BLaER1 treated with 17β-estradiol and CSF1 and Interleukin-3, amounts not matched to agents 10 nM and 100 nM (cell line): Measurements from ENCODE around the gene GAR1.

ENCODE experiments used
- H3K27ac ChIP-seq, 11 experiments: shearing (Covaris generic); formaldehyde crosslinking; 2 replicates each; pipeline ENCODE4 v1.8.1; 2022
- H3K27me3 ChIP-seq, 11 experiments: shearing (Covaris generic); formaldehyde crosslinking; 2 replicates each; pipeline ENCODE4 v1.8.1; 2022
- H3K36me3 ChIP-seq, 11 experiments: shearing (Covaris generic); formaldehyde crosslinking; 2 replicates each; pipeline ENCODE4 v1.8.1; 2022
- H3K4me1 ChIP-seq, 10 experiments: shearing (Covaris generic); formaldehyde crosslinking; 2 replicates each; pipeline ENCODE4 v1.8.1; 2022
- H3K4me2 ChIP-seq, 11 experiments: shearing (Covaris generic); formaldehyde crosslinking; 2 replicates each; pipeline ENCODE4 v1.8.1; 2022
- H3K4me3 ChIP-seq, 10 experiments: shearing (Covaris generic); formaldehyde crosslinking; 2 replicates each; pipeline ENCODE4 v1.8.1; 2022
- H3K9ac ChIP-seq, 11 experiments: shearing (Covaris generic); formaldehyde crosslinking; 2 replicates each; pipeline ENCODE4 v1.8.1; 2022
- H3K9me3 ChIP-seq, 11 experiments: shearing (Covaris generic); formaldehyde crosslinking; replicated peaks in 1 of 11; 2 replicates each; pipeline ENCODE4 v1.8.1; 2022
- H4K20me1 ChIP-seq, 11 experiments: shearing (Covaris generic); formaldehyde crosslinking; 2 replicates each; pipeline ENCODE4 v1.8.1; 2022
- Cebpa-rat ChIP-seq, 11 experiments: shearing (Covaris generic); IDR thresholded peaks; 2 replicates each; pipeline ENCODE4 v1.8.1; 2022

GAR1 gene

DNA sequence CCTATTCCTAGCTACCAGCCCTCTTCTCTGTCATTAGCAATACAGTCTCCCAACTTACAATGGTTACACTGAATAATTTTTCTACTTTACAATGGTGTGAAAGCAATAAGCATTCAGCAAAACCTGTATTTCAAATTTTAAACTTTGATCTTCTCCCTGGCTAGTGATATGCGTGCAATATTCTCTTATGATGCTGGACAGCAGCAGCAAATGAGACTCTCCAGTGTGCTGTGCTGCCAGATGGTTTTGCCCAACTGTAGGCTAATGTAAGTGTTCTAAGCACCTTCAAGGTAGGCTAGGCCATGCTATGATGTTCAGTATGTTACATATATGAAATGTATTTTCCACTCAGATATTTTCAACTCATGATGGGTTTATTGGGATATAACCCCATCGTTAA lies 5.9 kb upstream of the GAR1 start:
- H3K27me3 ChIP-seq, result no peaks in the 10 kb centered on the region
- H3K4me3 ChIP-seq, result no peak overlapping the region
- H3K4me1 ChIP-seq, result peaks cover 3 to 8% (median 5%) of the 10 kb centered on the region in 10 experiments; a peak in 15 of 20 replicates
- no peak for TF ChIP-seq Cebpa-rat (IDR thresholded peaks at IDR 0.05)
- H3K4me2 ChIP-seq, result no peak overlapping the region
- no peak overlapping the region for H3K9ac ChIP-seq
- no peaks in the 10 kb centered on the region for H3K9me3 ChIP-seq
- H4K20me1 ChIP-seq, result no peaks in the 10 kb centered on the region
- H3K36me3 ChIP-seq, result no peaks in the 10 kb centered on the region
- no peak overlapping the region for H3K27ac ChIP-seq

- Histone ChIP-seq H4K20me1 (no peaks in the 10 kb centered on the region), H3K27me3 (no peaks in the 10 kb centered on the region), H3K9me3 (no peaks in the 10 kb centered on the region), H3K4me2 (no peak overlapping the region), H3K4me1 (peaks cover 7 to 10% (median 8%) of the 10 kb centered on the region in 10 experiments; a peak in 14 of 20 replicates), H3K4me3 (no peak overlapping the region), H3K27ac (no peak overlapping the region), H3K36me3 (no peaks in the 10 kb centered on the region), H3K9ac (no peak overlapping the region)
- TF ChIP-seq Cebpa-rat (IDR thresholded peaks at IDR 0.05), result no peak
Observed at GRCh38 chr4:109810552-109811387, 4.8 kb upstream of the GAR1 start.

- no peaks in the 10 kb centered on the region for H4K20me1 ChIP-seq
- no peak overlapping the region for H3K4me2 ChIP-seq
- peaks cover 11 to 16% (median 13%) of the 10 kb centered on the region in 10 experiments for H3K4me1 ChIP-seq
- no peak for TF ChIP-seq Cebpa-rat (IDR thresholded peaks at IDR 0.05)
- H3K9ac ChIP-seq, result no peak overlapping the region
- H3K9me3 ChIP-seq, result no peaks in the 10 kb centered on the region
- H3K27me3 ChIP-seq, result no peaks in the 10 kb centered on the region
- H3K27ac ChIP-seq, result no peak overlapping the region
- H3K4me3 ChIP-seq, result no peak overlapping the region
- H3K36me3 ChIP-seq, result no peaks in the 10 kb centered on the region
Observed at GRCh38 chr4:109811707-109812106, 3.9 kb upstream of the GAR1 start.

- peak overlapping the region; percentile 72 to 92 (median 89) for H3K27ac ChIP-seq
- H4K20me1 ChIP-seq, result peaks cover 0 to 43% (median 12%) of the 10 kb centered on the region in 11 experiments; a peak in 11 of 22 replicates
- peak overlapping the region; percentile 78 to 93 (median 85) for H3K4me2 ChIP-seq
- no peak for TF ChIP-seq Cebpa-rat (IDR thresholded peaks at IDR 0.05)
- H3K9ac ChIP-seq, result peak overlapping the region; percentile 79 to 90 (median 87)
- H3K9me3 ChIP-seq, result no peaks in the 10 kb centered on the region
- H3K4me3 ChIP-seq, result peak overlapping the region; percentile 76 to 93 (median 86)
- H3K36me3 ChIP-seq, result peaks cover 23 to 41% (median 36%) of the 10 kb centered on the region in 11 experiments
- peaks cover 22 to 27% (median 24%) of the 10 kb centered on the region in 10 experiments for H3K4me1 ChIP-seq
- H3K27me3 ChIP-seq, result no peaks in the 10 kb centered on the region
Observed at GRCh38 chr4:109816082-109816442, 500 bp downstream of the GAR1 start.

- no peaks in the 10 kb centered on the region for H3K9me3 ChIP-seq
- H3K9ac ChIP-seq, result peak overlapping the region; percentile 79 to 90 (median 87); a peak in 21 of 22 replicates
- H4K20me1 ChIP-seq, result peaks cover 0 to 51% (median 15%) of the 10 kb centered on the region in 11 experiments; a peak in 11 of 22 replicates
- no peaks in the 10 kb centered on the region for H3K27me3 ChIP-seq
- peaks cover 29 to 49% (median 44%) of the 10 kb centered on the region in 11 experiments for H3K36me3 ChIP-seq
- peak overlapping the region; percentile 76 to 93 (median 86) for H3K4me3 ChIP-seq
- H3K4me2 ChIP-seq, result peak overlapping the region; percentile 78 to 93 (median 85)
- H3K27ac ChIP-seq, result peak overlapping the region in 5 of 11 experiments; percentile 81 to 91 (median 88); a peak in 5 of 22 replicates
- TF ChIP-seq Cebpa-rat (IDR thresholded peaks at IDR 0.05), result no peak
- peaks cover 22 to 27% (median 24%) of the 10 kb centered on the region in 10 experiments for H3K4me1 ChIP-seq
Observed at GRCh38 chr4:109816894-109817293, 1.3 kb downstream of the GAR1 start.

DNA sequence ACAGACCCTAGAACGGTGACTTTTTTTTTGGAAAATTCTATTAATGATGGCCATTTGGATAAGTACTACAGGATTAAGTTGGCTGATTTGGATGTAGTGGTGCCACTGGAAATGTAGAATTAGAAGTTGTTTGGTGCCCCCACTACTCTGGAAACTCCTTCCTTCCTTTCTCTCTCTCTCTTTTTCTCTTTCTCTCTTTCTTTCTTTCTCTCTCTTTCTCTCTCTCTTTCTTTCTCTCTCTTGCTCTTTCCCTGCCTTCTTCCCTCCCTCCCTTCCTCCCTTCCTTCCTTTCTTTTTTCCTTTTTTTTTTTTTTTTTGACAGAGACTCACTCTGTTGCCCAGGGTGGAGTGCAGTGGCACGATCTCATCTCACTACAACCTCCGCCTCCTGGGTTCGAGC lies 2.7 kb downstream of the GAR1 start:
- TF ChIP-seq Cebpa-rat (IDR thresholded peaks at IDR 0.05), result no peak
- Histone ChIP-seq H3K9me3 (no peaks in the 10 kb centered on the region), H3K27me3 (no peaks in the 10 kb centered on the region), H3K36me3 (peaks cover 41 to 63% (median 57%) of the 10 kb centered on the region in 11 experiments), H4K20me1 (peaks cover 0 to 65% (median 22%) of the 10 kb centered on the region in 11 experiments; a peak in 11 of 22 replicates), H3K27ac (no peak overlapping the region), H3K9ac (no peak overlapping the region), H3K4me3 (no peak overlapping the region), H3K4me2 (no peak overlapping the region), H3K4me1 (peaks cover 22 to 27% (median 24%) of the 10 kb centered on the region in 10 experiments)

- no peak overlapping the region for H3K4me3 ChIP-seq
- no peak overlapping the region for H3K9ac ChIP-seq
- H3K9me3 ChIP-seq, result no peaks in the 10 kb centered on the region
- no peak overlapping the region for H3K27ac ChIP-seq
- no peak overlapping the region for H3K4me2 ChIP-seq
- H3K27me3 ChIP-seq, result no peaks in the 10 kb centered on the region
- peaks cover 64 to 85% (median 78%) of the 10 kb centered on the region in 11 experiments for H3K36me3 ChIP-seq
- TF ChIP-seq Cebpa-rat (IDR thresholded peaks at IDR 0.05), result no peak
- H3K4me1 ChIP-seq, result peaks cover 14 to 19% (median 16%) of the 10 kb centered on the region in 10 experiments
- H4K20me1 ChIP-seq, result peaks cover 0 to 73% (median 22%) of the 10 kb centered on the region in 11 experiments; a peak in 12 of 22 replicates
Observed at GRCh38 chr4:109820563-109820962, 5.0 kb downstream of the GAR1 start.

GRCh38 chr4:109821185-109821584 lies 5.6 kb downstream of the GAR1 start:
- Histone ChIP-seq H3K4me1 (peaks cover 14 to 19% (median 16%) of the 10 kb centered on the region in 10 experiments), H3K4me2 (no peak overlapping the region), H3K27ac (no peak overlapping the region), H3K9ac (no peak overlapping the region), H3K4me3 (no peak overlapping the region), H3K9me3 (no peaks in the 10 kb centered on the region), H3K36me3 (peaks cover 65 to 91% (median 84%) of the 10 kb centered on the region in 11 experiments), H4K20me1 (peaks cover 0 to 79% (median 22%) of the 10 kb centered on the region in 11 experiments; a peak in 12 of 22 replicates), H3K27me3 (no peaks in the 10 kb centered on the region)
- TF ChIP-seq Cebpa-rat (IDR thresholded peaks at IDR 0.05), result no peak

DNA sequence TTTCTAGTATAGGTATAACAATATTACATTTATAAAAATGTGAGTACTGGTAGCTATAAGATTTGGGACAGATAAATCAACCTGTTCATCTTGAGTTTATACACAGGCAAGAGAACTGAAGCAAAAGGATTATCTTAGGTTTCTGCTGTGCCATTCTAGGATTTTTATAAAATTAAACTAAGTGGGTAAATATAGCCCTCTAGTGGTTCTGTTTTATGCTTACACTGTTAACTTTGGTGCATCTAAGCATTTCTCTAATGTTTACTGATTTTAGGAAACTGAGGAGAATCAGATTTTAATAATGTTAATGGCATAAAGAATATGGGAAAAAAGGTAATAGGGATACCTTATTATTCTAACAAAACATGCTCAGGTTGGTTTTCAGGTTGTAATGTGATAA lies 11.2 kb downstream of the GAR1 start:
- Histone ChIP-seq H4K20me1 (peaks cover 0 to 33% (median 7%) of the 10 kb centered on the region in 11 experiments; a peak in 8 of 22 replicates), H3K4me2 (no peak overlapping the region), H3K36me3 (peaks cover 36 to 86% (median 62%) of the 10 kb centered on the region in 11 experiments), H3K27me3 (no peaks in the 10 kb centered on the region), H3K4me1 (no peaks in the 10 kb centered on the region), H3K4me3 (no peak overlapping the region), H3K27ac (no peak overlapping the region), H3K9me3 (no peaks in the 10 kb centered on the region), H3K9ac (no peak overlapping the region)
- no peak for TF ChIP-seq Cebpa-rat (IDR thresholded peaks at IDR 0.05)
